ENCODE data around the gene FAM193B.

FAM193B gene

DNA sequence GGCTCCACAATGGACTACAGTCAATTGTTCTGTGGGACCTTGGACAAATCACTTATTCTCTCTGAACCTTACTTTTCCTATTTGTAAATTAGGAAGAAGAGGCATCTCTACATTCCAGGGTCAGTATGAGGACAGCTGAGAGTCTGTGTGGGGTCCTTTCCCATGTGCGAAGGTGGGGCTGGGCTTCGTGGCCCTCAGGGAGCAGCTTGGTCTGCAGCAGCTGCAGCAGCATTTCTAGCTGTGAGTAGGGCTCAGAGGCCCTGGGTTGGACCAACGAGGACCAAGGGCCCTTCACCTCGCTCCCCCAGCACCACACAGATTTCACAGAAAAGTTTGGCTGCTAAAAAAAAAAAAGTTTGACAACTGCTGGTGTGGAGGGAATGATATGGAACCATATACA lies 28.2 kb downstream of the FAM193B start:
- TF ChIP-seq, protein P1, sequence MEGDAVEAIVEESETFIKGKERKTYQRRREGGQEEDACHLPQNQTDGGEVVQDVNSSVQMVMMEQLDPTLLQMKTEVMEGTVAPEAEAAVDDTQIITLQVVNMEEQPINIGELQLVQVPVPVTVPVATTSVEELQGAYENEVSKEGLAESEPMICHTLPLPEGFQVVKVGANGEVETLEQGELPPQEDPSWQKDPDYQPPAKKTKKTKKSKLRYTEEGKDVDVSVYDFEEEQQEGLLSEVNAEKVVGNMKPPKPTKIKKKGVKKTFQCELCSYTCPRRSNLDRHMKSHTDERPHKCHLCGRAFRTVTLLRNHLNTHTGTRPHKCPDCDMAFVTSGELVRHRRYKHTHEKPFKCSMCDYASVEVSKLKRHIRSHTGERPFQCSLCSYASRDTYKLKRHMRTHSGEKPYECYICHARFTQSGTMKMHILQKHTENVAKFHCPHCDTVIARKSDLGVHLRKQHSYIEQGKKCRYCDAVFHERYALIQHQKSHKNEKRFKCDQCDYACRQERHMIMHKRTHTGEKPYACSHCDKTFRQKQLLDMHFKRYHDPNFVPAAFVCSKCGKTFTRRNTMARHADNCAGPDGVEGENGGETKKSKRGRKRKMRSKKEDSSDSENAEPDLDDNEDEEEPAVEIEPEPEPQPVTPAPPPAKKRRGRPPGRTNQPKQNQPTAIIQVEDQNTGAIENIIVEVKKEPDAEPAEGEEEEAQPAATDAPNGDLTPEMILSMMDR (IDR thresholded peaks at IDR 0.05; ENCODE audit: low read depth, low read length) = no peak
- TF ChIP-seq EZH2phosphoT487 (IDR thresholded peaks at IDR 0.05; ENCODE audit: low read depth) = no peak
- Histone ChIP-seq H3K27ac (ENCODE audit: low read length) (no peak overlapping the region), H3K27me3 (ENCODE audit: low read depth, low read length) (no peaks in the 10 kb centered on the region), H3K79me2 (ENCODE audit: low read length) (no peaks in the 10 kb centered on the region), H3K4me1 (ENCODE audit: low read length) (no peaks in the 10 kb centered on the region), H3K9me3 (ENCODE audit: insufficient read depth, low read length) (no peaks in the 10 kb centered on the region), H3K9ac (ENCODE audit: low read length) (no peak overlapping the region), H2AFZ (ENCODE audit: low read depth, low read length) (no peak overlapping the region), H3K4me3 (ENCODE audit: low read length) (no peak overlapping the region), H4K20me1 (ENCODE audit: insufficient read depth, low read length) (no peaks in the 10 kb centered on the region), H3K4me2 (ENCODE audit: low read length) (no peak overlapping the region), H3K36me3 (replicated peaks; ENCODE audit: low read depth, low read length) (peaks cover 48% of the 10 kb centered on the region)

DNA sequence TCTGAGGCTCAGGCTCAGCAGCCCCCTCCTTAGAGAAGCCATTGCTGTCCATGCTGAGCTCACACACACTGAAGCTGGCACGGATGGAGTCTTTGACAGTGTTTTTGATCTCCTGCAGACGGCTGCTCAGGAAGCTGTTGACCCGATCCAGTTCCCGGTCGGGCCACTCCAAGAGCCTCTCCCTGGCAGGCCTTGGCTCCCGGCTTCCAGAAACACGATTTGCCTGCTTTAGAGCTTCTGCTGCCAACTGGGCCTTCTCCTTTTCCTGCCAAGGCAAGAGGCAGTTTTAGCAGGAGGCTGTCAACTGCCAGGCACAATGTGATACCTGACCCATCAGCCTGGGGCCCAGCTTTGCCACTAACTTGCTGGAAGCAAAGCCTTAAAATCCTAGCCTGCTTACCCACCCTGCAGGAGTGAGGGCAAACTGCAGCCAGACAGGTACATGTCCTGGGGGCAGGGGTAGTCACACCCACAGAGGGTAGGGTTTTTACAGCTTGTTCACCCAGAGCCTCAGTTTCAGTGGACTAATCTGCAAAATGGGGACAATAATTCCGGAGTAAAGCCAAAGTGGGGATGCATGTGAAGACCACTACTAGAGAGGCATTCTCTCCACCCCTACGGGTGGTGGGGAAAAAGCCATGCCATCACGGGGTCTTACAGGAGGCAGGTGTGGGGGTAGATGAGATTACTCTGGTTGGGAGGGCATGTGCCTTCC lies 29.3 kb downstream of the FAM193B start:
- H3K27ac ChIP-seq (ENCODE audit: low read length) = no peak overlapping the region
- H3K9me3 ChIP-seq (ENCODE audit: insufficient read depth, low read length) = no peaks in the 10 kb centered on the region

GRCh38 chr5:177524539-177524900 lies 29.8 kb downstream of the FAM193B start:
- no peaks in the 10 kb centered on the region for H3K9me3 ChIP-seq (ENCODE audit: insufficient read depth, low read length)
- no peak overlapping the region for H3K4me3 ChIP-seq (ENCODE audit: low read length)
- H3K27me3 ChIP-seq (ENCODE audit: low read depth, low read length) = no peaks in the 10 kb centered on the region
- H3K9ac ChIP-seq (ENCODE audit: low read length) = no peak overlapping the region
- no peaks in the 10 kb centered on the region for H3K4me1 ChIP-seq (ENCODE audit: low read length)
- no peak overlapping the region for H3K4me2 ChIP-seq (ENCODE audit: low read length)
- no peak overlapping the region for H3K27ac ChIP-seq (ENCODE audit: low read length)
- no peaks in the 10 kb centered on the region for H3K79me2 ChIP-seq (ENCODE audit: low read length)
- H2AFZ ChIP-seq (ENCODE audit: low read depth, low read length) = no peak overlapping the region
- no peak for TF ChIP-seq EZH2phosphoT487 (IDR thresholded peaks at IDR 0.05; ENCODE audit: low read depth)
- TF ChIP-seq, protein P1 (IDR thresholded peaks at IDR 0.05; ENCODE audit: low read depth, low read length) = no peak
- peaks cover 38% of the 10 kb centered on the region for H3K36me3 ChIP-seq (replicated peaks; ENCODE audit: low read depth, low read length)
- no peaks in the 10 kb centered on the region for H4K20me1 ChIP-seq (ENCODE audit: insufficient read depth, low read length)

More for the DNA sequence above, 29.3 kb downstream of the FAM193B start:
- Histone ChIP-seq H3K4me3 (ENCODE audit: low read length) (no peak overlapping the region), H2AFZ (ENCODE audit: low read depth, low read length) (no peak overlapping the region), H4K20me1 (ENCODE audit: insufficient read depth, low read length) (no peaks in the 10 kb centered on the region), H3K4me1 (ENCODE audit: low read length) (no peaks in the 10 kb centered on the region), H3K27me3 (ENCODE audit: low read depth, low read length) (no peaks in the 10 kb centered on the region), H3K79me2 (ENCODE audit: low read length) (no peaks in the 10 kb centered on the region), H3K36me3 (replicated peaks; ENCODE audit: low read depth, low read length) (peaks cover 42% of the 10 kb centered on the region), H3K4me2 (ENCODE audit: low read length) (no peak overlapping the region), H3K9ac (ENCODE audit: low read length) (no peak overlapping the region)
- TF ChIP-seq, protein P1 (IDR thresholded peaks at IDR 0.05; ENCODE audit: low read depth, low read length) = no peak
- no peak for TF ChIP-seq EZH2phosphoT487 (IDR thresholded peaks at IDR 0.05; ENCODE audit: low read depth)

- H3K79me2 ChIP-seq (ENCODE audit: low read length) = no peaks in the 10 kb centered on the region
- H3K27ac ChIP-seq (ENCODE audit: low read length) = no peak overlapping the region
- H3K4me1 ChIP-seq (ENCODE audit: low read length) = no peaks in the 10 kb centered on the region
- no peaks in the 10 kb centered on the region for H4K20me1 ChIP-seq (ENCODE audit: insufficient read depth, low read length)
- H3K27me3 ChIP-seq (ENCODE audit: low read depth, low read length) = no peaks in the 10 kb centered on the region
- no peak overlapping the region for H2AFZ ChIP-seq (ENCODE audit: low read depth, low read length)
- H3K4me3 ChIP-seq (ENCODE audit: low read length) = no peak overlapping the region
- peaks cover 36% of the 10 kb centered on the region for H3K36me3 ChIP-seq (replicated peaks; ENCODE audit: low read depth, low read length)
- TF ChIP-seq EZH2phosphoT487 (IDR thresholded peaks at IDR 0.05; ENCODE audit: low read depth) = no peak
- TF ChIP-seq, protein P1 (IDR thresholded peaks at IDR 0.05; ENCODE audit: low read depth, low read length) = no peak
- no peaks in the 10 kb centered on the region for H3K9me3 ChIP-seq (ENCODE audit: insufficient read depth, low read length)
- H3K9ac ChIP-seq (ENCODE audit: low read length) = no peak overlapping the region
- H3K4me2 ChIP-seq (ENCODE audit: low read length) = no peak overlapping the region
Measured at GRCh38 chr5:177523711-177524538, 30.4 kb downstream of the FAM193B start.
